ENCODE results near the gene RALGAPB. TPM values are rescaled to one million over a fixed set of nuclear protein-coding genes. Genes with fewer than 3 reads are reported as not detected.
"Not testable (repeated sequence)": the region's sequence is repeated elsewhere in the genome, so short reads cannot be mapped to it uniquely, and the experiment has no call there.

The RALGAPB gene
- total and polyA plus RNA-seq, 3 experiments from 2014 or later, result 13.9 to 35.0 (median 33.8) TPM

GRCh38 chr20:38437796-38438195, 34.8 kb upstream of the RALGAPB start:
- Mint-ChIP-seq H3K9me3 (no peaks in the 10 kb centered on the region), H3K4me3 (peak overlapping the region in 1 of 7 donors; percentile 71), H3K4me1 (peaks cover 14 to 25% (median 17%) of the 10 kb centered on the region in 3 donors), H3K36me3 (peaks cover 0 to 24% (median 4%) of the 10 kb centered on the region in 3 donors), H3K27ac (no peak overlapping the region), H3K27me3 (peaks cover 20 to 25% of the 10 kb centered on the region in 2 donors)
- no peaks in the 10 kb centered on the region for H3K9me3 ChIP-seq (ENCODE audit: low read length)
- no peaks in the 10 kb centered on the region for H3K27me3 ChIP-seq (ENCODE audit: insufficient read depth, low read length, poor library complexity, severe bottlenecking)
- peaks cover 17% of the 10 kb centered on the region for H3K4me1 ChIP-seq (ENCODE audit: insufficient read depth, low read length)
- no peak overlapping the region for H3K27ac ChIP-seq (ENCODE audit: low read depth, low read length)
- no peak for DNase-seq
- H3K4me3 ChIP-seq (ENCODE audit: low read length), result no peak overlapping the region
- ChIA-PET POLR2A (no interaction called here), CTCF (interaction anchor here (1.6 to 1.7 kb wide), 3 partner anchors 8 to 35 kb away, joined by 3 to 14 read pairs (median 5); partner anchors contain the start of gene RALGAPB)
- peaks cover 7% of the 10 kb centered on the region for H3K36me3 ChIP-seq (ENCODE audit: insufficient read depth, low read length)

- POLR2A ChIA-PET, CTCF ChIA-PET: not testable (repeated sequence)
These were observed 31.5 kb upstream of the RALGAPB start for GRCh38 chr20:38441110-38441509.

DNA sequence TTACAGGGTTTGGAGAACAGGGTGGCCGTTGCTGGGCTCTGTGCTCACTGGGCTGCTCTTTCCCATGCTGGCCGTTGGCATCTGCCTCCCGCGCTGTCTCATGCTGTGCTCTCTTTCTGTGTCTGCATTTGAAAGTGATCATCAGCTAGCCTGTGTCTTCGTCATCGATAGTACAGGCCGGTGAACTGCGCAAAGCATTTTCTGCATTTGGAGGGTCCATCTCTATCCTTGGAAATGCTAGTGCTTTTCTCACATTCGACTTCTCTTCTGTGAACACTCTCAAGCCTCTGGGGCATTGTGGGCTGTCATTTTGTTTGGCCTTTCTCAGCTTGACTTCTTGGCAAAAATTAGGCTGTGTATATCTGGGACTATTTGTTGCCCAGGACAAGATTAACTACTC, 30.7 kb upstream of the RALGAPB start:
- Histone ChIP-seq H3K4me3 (ENCODE audit: low read length) (no peak overlapping the region), H3K4me1 (ENCODE audit: insufficient read depth, low read length) (peaks cover 10% of the 10 kb centered on the region), H3K27me3 (ENCODE audit: insufficient read depth, low read length, poor library complexity, severe bottlenecking) (no peaks in the 10 kb centered on the region), H3K9me3 (ENCODE audit: low read length) (no peaks in the 10 kb centered on the region), H3K36me3 (ENCODE audit: insufficient read depth, low read length) (no peaks in the 10 kb centered on the region), H3K27ac (ENCODE audit: low read depth, low read length) (no peak overlapping the region)
- Mint-ChIP-seq H3K4me1 (peaks cover 7 to 13% (median 11%) of the 10 kb centered on the region in 3 donors), H3K27me3 (peaks cover 22 to 25% of the 10 kb centered on the region in 2 donors), H3K36me3 (peaks cover 0 to 4% (median 0%) of the 10 kb centered on the region in 3 donors), H3K9me3 (no peaks in the 10 kb centered on the region), H3K4me3 (no peak overlapping the region), H3K27ac (peak overlapping the region in 1 of 8 donors; percentile 55)
- no peak for DNase-seq
- CTCF ChIA-PET, result no interaction called here
- POLR2A ChIA-PET, result no interaction called here

More at GRCh38 chr20:38441110-38441509, 31.5 kb upstream of the RALGAPB start:
- H3K4me1 Mint-ChIP-seq; H3K36me3 ChIP-seq (ENCODE audit: insufficient read depth, low read length); H3K36me3 Mint-ChIP-seq; H3K4me3 ChIP-seq (ENCODE audit: low read length); H3K4me3 Mint-ChIP-seq; DNase-seq; H3K4me1 ChIP-seq (ENCODE audit: insufficient read depth, low read length); H3K9me3 ChIP-seq (ENCODE audit: low read length); H3K27ac ChIP-seq (ENCODE audit: low read depth, low read length); H3K27ac Mint-ChIP-seq; H3K9me3 Mint-ChIP-seq; H3K27me3 ChIP-seq (ENCODE audit: insufficient read depth, low read length, poor library complexity, severe bottlenecking): not testable (repeated sequence)
- H3K27me3 Mint-ChIP-seq, result peaks cover 22 to 25% of the 10 kb centered on the region in 2 donors

GRCh38 chr20:38445381-38445796, 27.3 kb upstream of the RALGAPB start:
- peak overlapping the region in 3 of 8 donors; percentile 36 to 84 (median 54) for H3K27ac Mint-ChIP-seq
- ChIA-PET POLR2A (interaction anchor here (2.3 to 3.6 kb wide), 2 partner anchors 11 to 27 kb away, joined by 17 to 44 read pairs; partner anchors contain the start of genes RALGAPB and SNHG17), CTCF (interaction anchor here (1.0 to 5.7 kb wide), 7 partner anchors 8 to 27 kb away, joined by 3 to 85 read pairs (median 11); partner anchors contain the start of genes RALGAPB and SNHG17)
- Histone ChIP-seq H3K9me3 (ENCODE audit: low read length) (no peaks in the 10 kb centered on the region), H3K4me1 (ENCODE audit: insufficient read depth, low read length) (peaks cover 15% of the 10 kb centered on the region), H3K27ac (ENCODE audit: low read depth, low read length) (no peak overlapping the region), H3K4me3 (ENCODE audit: low read length) (no peak overlapping the region), H3K36me3 (ENCODE audit: insufficient read depth, low read length) (peaks cover 4% of the 10 kb centered on the region), H3K27me3 (ENCODE audit: insufficient read depth, low read length, poor library complexity, severe bottlenecking) (no peaks in the 10 kb centered on the region)
- H3K36me3 Mint-ChIP-seq, result peaks cover 0 to 14% (median 9%) of the 10 kb centered on the region in 3 donors
- H3K4me3 Mint-ChIP-seq, result peak overlapping the region in 4 of 7 donors; percentile 23 to 75 (median 63)
- no peak for DNase-seq
- H3K9me3 Mint-ChIP-seq, result no peaks in the 10 kb centered on the region
- peaks cover 13 to 16% of the 10 kb centered on the region in 2 donors for H3K27me3 Mint-ChIP-seq
- peaks cover 20 to 28% (median 25%) of the 10 kb centered on the region in 3 donors for H3K4me1 Mint-ChIP-seq

DNA sequence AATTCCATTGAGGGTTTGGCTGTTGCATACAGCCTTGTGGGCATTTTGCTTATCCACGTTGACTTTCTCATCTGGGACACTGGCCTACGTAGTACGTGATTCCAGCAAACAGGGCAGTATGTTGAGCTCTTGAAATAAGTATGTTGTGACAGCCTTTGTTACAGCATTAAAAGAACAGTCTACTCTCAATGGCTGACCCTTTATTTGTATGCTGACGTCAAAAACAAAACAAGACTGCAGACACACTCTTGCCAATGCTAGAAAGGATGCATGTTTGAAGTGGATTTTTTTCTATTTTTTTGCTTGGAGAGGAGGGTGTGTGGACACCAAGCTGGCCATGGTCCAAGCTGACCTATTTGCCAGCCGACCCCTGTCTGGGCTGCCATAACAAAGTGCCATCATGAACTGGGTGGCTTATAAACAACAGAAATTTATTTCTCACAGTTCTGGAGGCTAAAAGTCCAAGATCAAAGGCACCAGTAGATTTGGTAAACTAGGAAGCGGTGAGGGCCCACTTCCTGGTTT, 26.7 kb upstream of the RALGAPB start:
- Histone ChIP-seq H3K4me3 (ENCODE audit: low read length) (peak overlapping the region; percentile 93), H3K27me3 (ENCODE audit: insufficient read depth, low read length, poor library complexity, severe bottlenecking) (no peaks in the 10 kb centered on the region), H3K36me3 (ENCODE audit: insufficient read depth, low read length) (peaks cover 10% of the 10 kb centered on the region), H3K9me3 (ENCODE audit: low read length) (no peaks in the 10 kb centered on the region), H3K4me1 (ENCODE audit: insufficient read depth, low read length) (peaks cover 15% of the 10 kb centered on the region), H3K27ac (ENCODE audit: low read depth, low read length) (no peak overlapping the region)
- no peaks in the 10 kb centered on the region for H3K9me3 Mint-ChIP-seq
- peaks cover 3 to 20% (median 12%) of the 10 kb centered on the region in 3 donors for H3K36me3 Mint-ChIP-seq
- H3K27ac Mint-ChIP-seq, result peak overlapping the region; percentile 54 to 91 (median 86)
- H3K4me1 Mint-ChIP-seq, result peaks cover 20 to 28% (median 25%) of the 10 kb centered on the region in 3 donors
- peak overlapping the region; percentile 80 to 92 (median 85) for H3K4me3 Mint-ChIP-seq
- DNase-seq, result no peak
- H3K27me3 Mint-ChIP-seq, result peaks cover 8 to 11% of the 10 kb centered on the region in 2 donors
- ChIA-PET POLR2A (interaction anchor here (0.8 to 3.6 kb wide), 4 partner anchors 11 to 516 kb away, joined by 3 to 44 read pairs (median 10); partner anchors contain the start of genes DHX35, RALGAPB and SNHG17), CTCF (interaction anchor here (0.6 to 5.7 kb wide), 8 partner anchors 8 to 32 kb away, joined by 3 to 85 read pairs (median 8); partner anchors contain the start of genes RALGAPB and SNHG17)

GRCh38 chr20:38446441-38447209, 26.0 kb upstream of the RALGAPB start:
- H3K4me3 Mint-ChIP-seq, result peak overlapping the region; percentile 80 to 92 (median 85)
- Histone ChIP-seq H3K27me3 (ENCODE audit: insufficient read depth, low read length, poor library complexity, severe bottlenecking) (no peaks in the 10 kb centered on the region), H3K36me3 (ENCODE audit: insufficient read depth, low read length) (peaks cover 11% of the 10 kb centered on the region), H3K9me3 (ENCODE audit: low read length) (no peaks in the 10 kb centered on the region), H3K27ac (ENCODE audit: low read depth, low read length) (peak overlapping the region; percentile 78), H3K4me1 (ENCODE audit: insufficient read depth, low read length) (peaks cover 15% of the 10 kb centered on the region), H3K4me3 (ENCODE audit: low read length) (peak overlapping the region; percentile 93)
- peak overlapping the region; percentile 77 to 91 (median 86) for H3K27ac Mint-ChIP-seq
- ChIA-PET POLR2A (interaction anchor here (0.8 to 3.6 kb wide), 4 partner anchors 12 to 515 kb away, joined by 3 to 44 read pairs (median 10); partner anchors contain the start of genes DHX35, RALGAPB and SNHG17), CTCF (interaction anchor here (0.6 to 5.7 kb wide), 8 partner anchors 9 to 31 kb away, joined by 3 to 85 read pairs (median 8); partner anchors contain the start of genes RALGAPB and SNHG17)
- peak; percentile 89 to 94 (median 90) for DNase-seq
- H3K4me1 Mint-ChIP-seq, result peaks cover 20 to 28% (median 25%) of the 10 kb centered on the region in 3 donors
- peaks cover 6 to 9% of the 10 kb centered on the region in 2 donors for H3K27me3 Mint-ChIP-seq
- H3K36me3 Mint-ChIP-seq, result peaks cover 4 to 25% (median 14%) of the 10 kb centered on the region in 3 donors
- H3K9me3 Mint-ChIP-seq, result no peaks in the 10 kb centered on the region

DNA sequence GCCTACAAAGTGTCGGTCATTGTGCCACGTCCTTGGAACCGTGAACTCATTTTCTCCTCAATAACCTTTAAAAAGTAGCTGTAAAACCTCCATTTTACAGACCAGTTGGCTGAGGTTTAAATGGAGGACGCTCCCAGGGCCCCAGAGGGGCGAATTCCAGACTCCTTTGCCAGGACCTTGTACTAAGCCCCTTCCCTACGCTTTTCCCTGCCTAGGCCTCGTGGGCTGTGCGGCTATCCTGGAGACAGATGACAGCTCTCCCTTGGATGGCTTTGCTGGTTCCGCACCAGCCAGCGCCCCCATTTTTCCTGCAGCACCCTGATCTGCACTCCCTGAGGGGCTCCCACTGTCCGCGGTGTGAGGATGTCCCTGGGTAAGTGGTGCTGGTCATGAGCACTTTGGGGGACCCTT, 25.4 kb upstream of the RALGAPB start:
- Histone ChIP-seq H3K4me3 (ENCODE audit: low read length) (peak overlapping the region; percentile 93), H3K4me1 (ENCODE audit: insufficient read depth, low read length) (peaks cover 15% of the 10 kb centered on the region), H3K27me3 (ENCODE audit: insufficient read depth, low read length, poor library complexity, severe bottlenecking) (no peaks in the 10 kb centered on the region), H3K36me3 (ENCODE audit: insufficient read depth, low read length) (peaks cover 11% of the 10 kb centered on the region), H3K27ac (ENCODE audit: low read depth, low read length) (peak overlapping the region; percentile 78), H3K9me3 (ENCODE audit: low read length) (no peaks in the 10 kb centered on the region)
- Mint-ChIP-seq H3K27ac (peak overlapping the region in 7 of 8 donors; percentile 71 to 86 (median 82)), H3K4me1 (peaks cover 20 to 28% (median 25%) of the 10 kb centered on the region in 3 donors), H3K36me3 (peaks cover 4 to 25% (median 14%) of the 10 kb centered on the region in 3 donors), H3K4me3 (peak overlapping the region; percentile 80 to 92 (median 85)), H3K9me3 (no peaks in the 10 kb centered on the region), H3K27me3 (peaks cover under 1 to 3% of the 10 kb centered on the region in 2 donors)
- peak in 1 of 5 donors; percentile 9 for DNase-seq
- ChIA-PET POLR2A (interaction anchor here (2.3 to 3.6 kb wide), 2 partner anchors 12 to 25 kb away, joined by 17 to 44 read pairs; partner anchors contain the start of genes RALGAPB and SNHG17), CTCF (interaction anchor here (2.5 to 5.7 kb wide), 2 partner anchors 13 to 25 kb away, joined by 26 to 85 read pairs; partner anchors contain the start of genes RALGAPB and SNHG17)
